Retina (tissue), 1 donor: ENCODE results near the gene ARRB1.
"Not testable (repeated sequence)": the region's sequence is repeated elsewhere in the genome, so short reads cannot be mapped to it uniquely, and the experiment has no call there.

ENCODE experiments used
- DNase-seq: peaks from one replicate; pipeline ENCODE4 v3.0.0-alpha.2; 2016

The ARRB1 gene

GRCh38 chr11:75342231-75342918 lies 9.1 kb downstream of the ARRB1 start:
- peak; percentile 62 for DNase-seq

DNA sequence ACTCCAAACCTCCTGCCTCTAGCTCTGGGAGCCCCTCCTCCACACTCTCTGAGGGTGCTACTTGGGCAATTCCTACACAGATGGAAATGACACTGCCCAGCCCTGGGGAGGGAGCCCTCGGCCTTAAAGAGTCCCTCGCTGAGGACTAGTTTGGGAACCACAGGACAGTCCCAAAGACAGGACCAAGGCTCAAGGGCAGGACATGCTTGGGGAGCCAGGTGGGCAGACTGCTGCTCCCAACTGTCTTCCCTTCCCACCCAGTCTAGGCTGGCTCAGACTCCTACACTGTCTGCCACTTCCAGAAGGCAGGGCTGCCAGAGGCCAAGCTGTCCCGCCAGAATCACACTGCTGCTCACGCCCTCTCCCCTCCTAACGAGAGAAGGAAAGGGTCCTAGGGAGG lies 9.8 kb downstream of the ARRB1 start:
- no peak for DNase-seq

- no peak for DNase-seq
Measured at GRCh38 chr11:75339685-75340409, 11.6 kb downstream of the ARRB1 start.

DNA sequence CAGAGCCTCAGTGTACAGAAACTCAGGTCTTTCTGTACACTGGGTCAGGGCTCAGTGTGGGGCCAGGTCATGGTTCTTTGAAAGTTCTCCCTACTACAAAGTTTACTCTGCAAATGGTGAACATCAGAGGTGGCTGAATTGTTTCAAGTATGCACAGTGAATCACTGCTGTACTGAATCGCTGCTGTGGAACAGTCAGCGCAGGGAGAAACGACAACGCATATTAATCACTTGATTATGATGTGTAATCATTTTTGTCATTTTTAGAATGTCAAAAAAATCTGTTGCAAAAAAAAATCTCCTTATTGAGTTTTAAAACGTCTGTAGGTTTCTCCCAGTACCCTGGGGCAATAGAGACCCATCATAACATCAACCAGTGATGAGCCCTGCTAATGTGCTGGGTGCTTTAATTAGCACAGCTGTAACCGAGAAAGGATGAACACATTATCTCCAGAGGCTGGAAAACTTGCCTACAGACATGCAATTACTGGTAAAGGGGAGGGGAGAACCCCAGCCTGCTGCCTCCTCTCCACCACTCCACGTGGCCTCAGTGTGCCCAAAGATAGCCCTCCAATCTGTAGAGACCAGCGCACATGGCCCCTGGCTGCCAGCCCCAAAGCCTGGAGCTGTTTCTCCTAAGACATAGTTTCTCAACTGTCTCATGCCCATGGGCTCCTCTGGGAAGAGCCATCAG lies 12.8 kb downstream of the ARRB1 start:
- DNase-seq: no peak

DNA sequence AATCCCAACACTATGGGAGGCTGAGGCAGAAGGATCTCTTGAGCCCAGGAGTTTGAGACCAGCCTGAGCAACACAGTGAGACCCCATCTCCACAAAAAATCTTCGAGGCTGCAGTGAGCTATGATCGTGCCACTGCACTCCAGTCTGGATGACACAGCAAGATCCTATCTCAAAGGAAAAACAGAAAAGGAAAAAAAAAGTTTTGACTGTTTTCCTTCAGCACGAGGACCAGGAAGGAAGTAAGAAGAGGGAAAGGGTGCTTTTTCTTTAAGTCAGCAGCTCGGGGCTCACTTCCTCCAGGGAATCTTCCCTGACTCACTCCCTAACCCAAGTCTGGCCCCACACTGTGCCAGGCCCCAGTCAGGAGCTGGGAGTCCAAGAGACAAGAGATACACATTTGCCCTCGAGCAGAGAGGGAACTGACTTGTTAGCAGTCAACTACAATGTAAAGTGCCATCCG lies 14.2 kb downstream of the ARRB1 start:
- DNase-seq: no peak

- no peak for DNase-seq
Measured at GRCh38 chr11:75334976-75335375, 16.5 kb downstream of the ARRB1 start.

DNA sequence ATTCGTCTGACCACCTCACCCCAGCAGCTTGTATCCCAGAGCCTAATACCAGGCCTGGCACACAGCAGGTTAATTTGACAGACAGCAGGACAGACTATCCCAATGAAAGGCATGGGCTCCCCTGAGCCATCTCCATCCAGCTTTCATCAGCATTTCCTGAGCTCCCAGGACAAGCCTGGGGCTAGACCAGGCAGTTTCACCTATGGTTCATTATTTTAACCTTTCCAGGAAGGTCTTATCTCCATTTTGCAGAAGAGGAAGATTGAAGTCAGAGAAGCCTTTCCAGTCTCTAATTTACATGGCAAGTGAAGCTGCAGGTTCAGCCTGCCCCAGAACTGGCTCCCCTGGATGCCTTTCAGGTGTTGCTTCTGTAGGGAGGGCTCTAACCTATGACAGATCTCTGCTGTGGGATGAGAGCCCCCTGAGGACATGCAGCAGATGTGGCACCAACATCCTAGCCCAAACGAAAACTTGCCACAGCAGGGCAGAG lies 17.0 kb downstream of the ARRB1 start:
- no peak for DNase-seq

DNA sequence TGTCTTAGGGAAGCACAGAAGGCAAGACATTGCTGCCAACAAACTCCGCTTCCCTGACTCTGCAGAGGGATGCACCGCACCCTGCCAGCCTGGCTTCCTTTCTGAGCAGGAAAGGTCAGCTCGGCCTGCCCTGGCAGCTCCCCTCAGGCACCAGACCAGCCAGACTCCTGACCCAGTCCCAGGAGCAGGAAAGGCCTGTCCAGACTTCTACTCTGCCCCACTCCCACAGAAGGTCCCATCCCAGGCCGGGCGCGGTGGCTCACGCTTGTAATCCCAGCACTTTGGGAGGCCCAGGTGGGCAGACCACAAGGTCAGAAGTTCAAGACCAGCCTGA lies 17.7 kb downstream of the ARRB1 start:
- no peak for DNase-seq

- DNase-seq: no peak
Measured at GRCh38 chr11:75333022-75333806, 18.2 kb downstream of the ARRB1 start.

DNA sequence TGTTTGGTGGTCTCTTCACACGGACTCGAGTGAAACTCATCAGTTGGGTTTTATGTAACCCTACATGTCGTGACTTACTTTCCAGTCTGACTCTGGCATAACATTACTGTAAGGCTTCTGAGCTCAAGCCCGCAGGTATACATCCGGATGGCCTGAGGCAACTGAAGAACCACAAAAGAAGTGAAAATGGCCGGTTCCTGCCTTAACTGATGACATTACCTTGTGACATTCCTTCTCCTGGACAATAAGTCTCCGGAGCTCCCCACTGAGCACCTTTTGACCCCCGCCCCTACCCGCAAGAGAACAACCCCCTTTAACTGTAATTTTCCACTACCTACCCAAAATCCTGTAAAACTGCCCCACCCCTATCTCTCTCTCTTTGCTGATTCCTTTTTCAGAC lies 19.7 kb downstream of the ARRB1 start:
- not testable (repeated sequence) for DNase-seq

GRCh38 chr11:75331304-75331703 lies 20.2 kb downstream of the ARRB1 start:
- not testable (repeated sequence) for DNase-seq

DNA sequence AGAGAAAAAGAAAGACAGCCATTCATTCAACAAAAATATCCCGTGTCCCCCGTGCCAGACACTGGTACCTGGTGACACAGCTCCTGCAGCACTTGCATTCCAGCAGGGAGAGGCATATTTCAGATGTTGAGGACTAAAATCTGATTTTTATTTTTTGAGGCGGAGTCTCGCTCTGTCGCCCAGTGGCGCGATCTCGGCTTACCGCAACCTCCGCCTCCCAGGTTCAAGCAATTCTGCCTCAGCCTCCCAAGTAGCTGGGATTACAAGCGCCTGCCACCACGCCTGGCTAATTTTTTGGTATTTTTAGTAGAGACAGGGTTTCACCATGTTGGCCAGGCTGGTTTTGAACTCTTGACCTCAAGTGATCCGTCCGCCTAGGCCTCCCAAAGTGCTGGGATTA lies 20.6 kb downstream of the ARRB1 start:
- not testable (repeated sequence) for DNase-seq

- no peak for DNase-seq
Measured at GRCh38 chr11:75330291-75330690, 21.2 kb downstream of the ARRB1 start.

GRCh38 chr11:75328426-75329277 lies 22.8 kb downstream of the ARRB1 start:
- peak; percentile 63 for DNase-seq

- DNase-seq: no peak
Measured at GRCh38 chr11:75326439-75326810, 25.0 kb downstream of the ARRB1 start.

DNA sequence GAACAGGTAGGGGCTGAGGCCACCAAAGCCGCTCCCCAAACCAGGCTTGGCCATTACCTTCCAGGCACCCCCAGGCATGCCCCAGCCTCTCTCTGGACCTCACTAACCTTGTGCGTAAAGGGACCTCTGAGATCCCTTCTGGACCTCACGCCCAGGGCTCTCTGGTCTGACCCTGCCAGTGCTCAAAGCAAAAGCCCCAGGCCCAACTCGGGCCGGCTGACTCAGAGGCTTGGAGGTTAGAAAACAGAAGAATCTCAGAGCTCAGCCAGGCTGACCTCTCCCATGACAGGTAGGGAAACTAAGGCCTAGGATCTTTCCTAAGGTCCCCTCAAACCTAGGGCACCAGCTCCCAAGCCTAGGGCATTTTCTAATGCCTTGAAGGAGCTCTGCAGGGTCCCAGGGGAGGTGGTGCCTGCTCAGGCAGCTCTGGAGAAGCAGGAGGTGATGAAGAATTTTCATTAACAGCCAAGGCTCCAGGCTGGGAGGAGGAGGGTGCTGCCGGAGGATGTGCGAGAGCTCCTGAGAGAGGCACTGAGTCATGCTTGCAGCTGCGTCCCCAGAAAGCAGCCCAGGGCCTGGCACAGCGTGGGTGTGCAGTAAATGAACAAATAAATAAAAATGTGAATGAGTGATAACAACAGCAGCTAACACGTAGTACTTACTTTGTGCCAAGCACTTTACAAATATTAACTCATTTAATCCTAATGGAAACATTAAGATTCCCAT lies 25.6 kb downstream of the ARRB1 start:
- DNase-seq: no peak

DNA sequence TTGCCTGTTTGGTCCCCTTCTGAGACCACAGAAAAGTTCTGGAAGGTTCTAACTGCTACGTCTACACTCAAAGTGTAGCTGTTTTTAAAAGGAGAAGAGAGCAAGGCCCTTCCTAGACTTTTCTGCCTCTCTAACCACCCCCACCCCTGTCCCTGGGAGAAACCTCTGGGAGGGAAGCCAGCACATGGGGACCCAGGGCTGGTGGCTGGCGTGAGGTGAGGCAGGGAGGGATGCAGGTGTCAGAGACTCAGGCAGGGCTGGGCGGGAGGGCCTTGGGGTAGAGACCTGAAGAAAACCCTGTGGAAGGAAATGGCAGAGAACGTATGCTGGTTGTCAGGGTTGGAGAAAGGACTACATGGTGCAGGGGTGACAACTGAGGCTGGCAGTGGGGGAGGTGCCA lies 26.7 kb downstream of the ARRB1 start:
- no peak for DNase-seq

GRCh38 chr11:75324189-75324588 lies 27.3 kb downstream of the ARRB1 start:
- no peak for DNase-seq

DNA sequence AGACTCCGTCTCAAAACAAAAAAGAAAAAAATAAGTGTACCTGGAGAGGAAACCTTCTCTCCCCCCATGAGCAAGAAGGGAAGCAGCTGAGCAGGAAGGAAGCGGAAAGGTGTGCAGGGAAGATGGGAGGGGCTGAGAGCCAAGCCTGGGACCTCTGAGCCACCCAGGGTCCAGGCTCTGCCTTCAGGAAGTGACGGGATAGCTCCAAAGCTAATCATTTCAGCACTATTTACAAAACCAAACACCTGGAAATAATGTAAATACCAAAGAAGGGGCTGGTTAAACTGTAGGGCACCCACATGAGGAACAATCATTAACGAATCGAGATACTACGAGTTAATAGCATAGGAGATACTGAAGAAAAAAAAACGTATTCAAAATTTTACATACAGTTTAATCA lies 27.9 kb downstream of the ARRB1 start:
- no peak for DNase-seq

- no peak for DNase-seq
Measured at GRCh38 chr11:75320643-75321042, 30.8 kb downstream of the ARRB1 start.

- no peak for DNase-seq
Measured at GRCh38 chr11:75320046-75320618, 31.3 kb downstream of the ARRB1 start.
